HG02852 (cell line): Measurements from ENCODE around the gene HINFP.
"Not testable (repeated sequence)": the region's sequence is repeated elsewhere in the genome, so short reads cannot be mapped to it uniquely, and the experiment has no call there.

ENCODE experiments used
- ATAC-seq: cut with Tn5 transposase; IDR thresholded peaks from one replicate; pipeline ENCODE4 v1.9.1; 2021; ENCODE audit warnings: mild to moderate bottlenecking, moderate library complexity; ENCODE audit not compliant: unreplicated experiment

The HINFP gene

GRCh38 chr11:119184399-119184798, 63.0 kb downstream of the HINFP start:
- not testable (repeated sequence) for ATAC-seq
